NK-92 (cell line): ENCODE data around the gene ORAI2.
"Not testable (repeated sequence)": the region's sequence is repeated elsewhere in the genome, so short reads cannot be mapped to it uniquely, and the experiment has no call there.

ENCODE experiments used
- DNase-seq: peaks from one replicate; lab custom pipeline; 2025; ENCODE audit not compliant: unreplicated experiment; lab: John Stamatoyannopoulos, UW

ORAI2 gene

DNA sequence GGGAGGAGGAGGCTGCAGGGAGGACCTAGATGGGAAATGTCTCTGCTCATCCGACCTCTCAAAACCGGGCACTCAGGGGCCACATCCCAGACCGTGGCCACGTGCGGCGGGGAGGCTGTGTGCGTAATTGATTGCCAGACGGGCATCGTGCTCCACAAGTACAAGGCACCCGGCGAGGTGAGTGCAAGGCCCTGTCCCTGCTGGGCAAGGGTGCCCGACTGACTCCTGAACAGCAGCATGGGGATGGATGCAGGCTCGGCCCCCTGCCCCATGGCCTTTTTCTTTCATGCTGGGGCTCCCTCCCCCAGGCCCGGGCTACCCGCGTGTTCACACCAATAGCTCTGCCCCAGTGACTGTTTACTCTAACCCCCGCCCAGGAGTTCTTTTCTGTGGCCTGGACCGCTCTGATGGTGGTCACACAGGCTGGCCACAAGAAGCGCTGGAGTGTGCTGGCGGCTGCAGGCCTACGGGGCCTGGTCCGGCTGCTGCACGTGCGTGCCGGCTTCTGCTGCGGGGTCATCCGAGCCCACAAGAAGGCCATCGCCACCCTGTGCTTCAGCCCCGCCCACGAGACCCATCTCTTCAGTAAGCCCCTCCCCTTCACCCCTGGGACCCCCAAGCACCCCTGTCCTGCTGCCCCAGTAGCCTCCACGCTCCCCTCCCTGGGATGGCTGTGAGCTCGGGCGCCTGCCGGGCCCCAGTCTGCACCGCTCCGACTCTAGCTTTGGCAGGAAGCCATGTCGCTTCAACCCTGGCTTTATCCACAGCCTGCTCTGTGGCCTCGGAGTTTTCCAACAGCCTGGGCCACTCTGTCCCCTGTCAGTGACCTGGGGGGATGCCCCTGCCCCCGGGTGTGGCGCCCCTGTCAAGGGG is 35.3 kb downstream of the ORAI2 start:
- DNase-seq, result no peak

DNA sequence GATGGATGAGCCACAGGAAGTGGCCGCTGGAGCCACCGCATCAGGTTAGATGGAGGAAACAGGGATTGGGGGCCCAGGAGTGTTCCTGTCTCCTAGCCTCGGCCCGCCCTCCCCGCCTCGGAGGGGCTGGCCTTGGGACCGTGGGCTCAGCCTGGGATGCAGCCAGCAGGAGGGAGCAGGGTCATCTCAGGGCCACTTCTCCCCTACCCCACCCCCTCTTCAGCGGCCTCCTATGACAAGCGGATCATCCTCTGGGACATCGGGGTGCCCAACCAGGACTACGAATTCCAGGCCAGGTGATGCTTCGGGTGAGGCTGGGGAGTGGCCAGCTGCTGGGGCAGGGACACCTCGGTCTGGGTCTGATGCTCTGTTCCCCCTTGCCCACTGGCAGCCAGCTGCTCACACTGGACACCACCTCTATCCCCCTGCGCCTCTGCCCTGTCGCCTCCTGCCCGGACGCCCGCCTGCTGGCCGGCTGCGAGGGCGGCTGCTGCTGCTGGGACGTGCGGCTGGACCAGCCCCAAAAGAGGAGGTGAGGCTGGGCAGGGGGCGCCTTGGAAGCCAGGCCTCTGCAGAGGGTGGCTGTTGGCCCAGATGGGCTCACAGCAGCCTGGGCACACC is 36.1 kb downstream of the ORAI2 start:
- no peak for DNase-seq

DNA sequence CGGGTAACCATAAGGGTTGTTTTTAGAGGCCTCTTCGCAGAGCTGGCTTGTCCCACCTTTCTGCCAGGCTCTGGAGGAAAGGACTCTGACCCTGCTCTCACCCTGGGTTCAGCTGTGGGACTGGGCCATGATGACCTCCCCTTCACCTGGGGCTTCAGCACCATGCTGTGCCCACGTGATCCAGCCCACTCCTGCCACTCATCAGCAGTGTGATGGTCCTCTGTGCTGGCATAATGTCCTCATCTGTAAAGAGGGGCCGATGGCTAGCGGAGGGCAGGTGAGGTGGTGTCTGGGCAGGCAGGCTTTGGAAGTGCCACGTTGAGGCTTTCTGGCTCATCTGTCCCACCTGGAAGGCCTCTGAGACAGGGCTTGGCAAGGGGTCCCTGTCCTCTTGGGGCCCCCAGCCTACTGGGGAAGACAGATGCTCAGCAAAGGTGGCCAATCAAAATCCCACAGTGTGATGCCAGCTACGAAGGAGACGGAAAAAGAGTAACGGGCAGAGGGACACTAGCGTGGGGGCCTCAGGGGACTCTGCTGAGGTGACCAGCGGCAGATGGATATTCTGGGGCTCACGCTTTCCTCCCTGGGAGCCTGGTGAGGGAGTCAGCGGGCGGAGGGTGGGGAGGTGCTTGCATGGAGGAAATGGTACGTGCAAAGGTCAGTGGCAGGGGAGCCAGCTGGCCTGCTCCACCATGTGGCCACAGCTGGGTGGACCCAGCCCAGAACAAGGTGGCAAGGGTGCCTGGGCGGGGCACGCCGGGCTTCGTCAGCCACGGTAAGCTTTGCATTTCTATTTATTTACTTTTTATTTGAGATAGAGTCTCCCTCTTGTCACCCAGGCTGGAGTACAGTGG is 36.8 kb downstream of the ORAI2 start:
- DNase-seq, result no peak

DNA sequence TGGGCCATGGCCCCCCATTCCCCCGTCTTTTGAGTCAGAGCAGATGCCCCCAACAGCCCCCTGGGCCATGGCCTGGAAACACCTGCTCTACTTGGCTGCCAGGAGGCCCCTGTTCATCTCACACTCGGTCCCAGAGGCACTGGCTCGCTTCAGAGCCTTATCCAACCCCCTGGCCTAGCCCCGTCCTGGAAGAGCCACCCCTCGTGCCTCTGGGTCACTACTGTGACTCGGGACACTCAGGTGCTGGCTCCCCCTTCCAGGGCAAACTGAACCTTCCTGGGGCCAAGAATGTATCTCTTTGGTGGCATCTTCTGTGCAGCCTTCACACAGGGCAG is 38.4 kb downstream of the ORAI2 start:
- no peak for DNase-seq

DNA sequence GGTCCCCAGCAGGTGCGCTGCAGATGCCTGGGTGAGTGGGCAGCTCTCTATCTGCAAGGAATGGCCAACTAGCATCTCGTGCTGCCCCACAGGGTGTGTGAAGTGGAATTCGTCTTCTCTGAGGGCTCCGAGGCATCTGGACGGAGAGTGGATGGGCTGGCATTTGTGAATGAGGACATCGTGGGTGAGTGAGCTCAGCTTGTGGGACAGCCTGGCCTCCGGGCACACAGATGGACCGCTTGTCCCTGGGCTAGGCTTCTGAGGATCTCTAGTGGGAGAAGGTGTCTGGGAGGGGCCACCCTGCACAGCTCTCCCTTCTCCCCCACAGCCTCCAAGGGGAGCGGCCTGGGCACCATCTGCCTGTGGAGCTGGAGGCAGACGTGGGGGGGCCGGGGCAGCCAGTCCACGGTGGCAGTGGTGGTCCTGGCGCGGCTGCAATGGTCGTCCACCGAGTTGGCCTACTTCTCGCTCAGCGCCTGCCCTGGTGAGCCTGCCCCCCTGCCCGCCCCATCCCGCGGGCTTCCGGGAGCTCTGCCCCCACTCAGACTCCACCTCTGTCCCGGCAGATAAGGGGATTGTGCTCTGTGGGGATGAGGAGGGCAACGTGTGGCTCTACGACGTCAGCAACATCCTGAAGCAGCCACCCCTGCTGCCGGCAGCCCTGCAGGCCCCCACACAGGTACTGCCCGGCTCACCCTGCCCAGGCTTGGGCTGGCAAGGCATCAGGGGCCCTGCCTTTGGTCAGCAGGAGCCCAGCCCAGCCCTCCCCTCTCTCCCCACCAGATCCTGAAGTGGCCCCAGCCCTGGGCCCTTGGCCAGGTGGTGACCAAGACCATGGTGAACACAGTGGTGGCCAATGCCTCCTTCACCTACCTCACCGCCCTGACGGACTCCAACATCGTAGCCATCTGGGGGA is 39.0 kb downstream of the ORAI2 start:
- DNase-seq, result no peak

DNA sequence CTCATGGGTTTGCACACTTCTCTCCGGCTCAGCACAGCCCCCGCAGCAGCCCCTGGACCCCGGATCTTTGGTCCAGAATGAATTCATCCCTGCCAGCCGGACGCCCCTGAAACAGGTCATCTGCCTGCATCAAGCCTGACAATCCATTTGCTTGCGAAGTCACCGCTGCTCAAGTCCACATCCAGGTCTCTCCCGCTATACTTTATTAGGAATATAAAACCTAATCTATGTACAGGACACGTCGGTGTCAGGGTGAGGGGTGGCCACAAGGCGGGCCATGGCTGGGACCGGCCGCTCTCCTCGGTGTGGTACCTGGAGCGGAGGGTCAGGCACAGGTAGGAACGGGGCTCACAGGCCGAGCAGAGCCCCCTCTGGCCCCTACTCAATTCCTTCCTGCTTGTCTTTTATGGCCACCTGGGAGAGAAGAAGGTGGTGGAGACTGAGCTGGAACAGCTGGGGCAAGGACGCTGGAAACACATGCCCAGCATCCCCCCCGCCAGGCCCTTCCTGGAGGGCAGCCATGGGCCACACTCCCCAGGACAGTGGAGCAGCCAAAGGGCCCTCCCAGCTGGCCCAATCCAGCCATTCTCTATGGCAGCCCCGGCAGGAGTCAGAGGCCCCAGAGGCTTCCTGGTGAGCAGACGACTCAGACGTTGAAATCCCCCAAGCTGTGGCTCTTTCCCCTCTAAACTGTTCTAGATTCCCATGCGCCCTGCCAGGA is 40.1 kb downstream of the ORAI2 start:
- DNase-seq, result no peak

DNA sequence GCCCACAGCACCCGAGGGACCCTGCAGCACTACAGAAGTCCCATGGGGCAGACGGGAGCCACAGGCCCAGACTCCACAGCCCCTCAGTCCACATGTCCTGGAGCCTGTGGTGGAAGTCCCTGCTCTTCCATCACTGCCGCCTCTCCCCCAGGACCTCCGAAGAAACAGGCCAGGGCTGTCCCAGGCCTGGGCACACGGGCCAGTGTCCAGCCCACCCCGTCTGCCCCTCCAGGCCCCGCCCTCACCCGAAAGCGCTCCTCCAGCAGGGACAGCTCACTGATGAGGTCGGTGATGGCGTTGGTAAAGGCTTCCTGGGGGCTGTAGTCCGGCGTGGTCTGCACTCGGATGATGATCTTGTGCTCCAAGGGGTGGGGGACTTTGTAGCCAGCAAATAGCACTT is 40.7 kb downstream of the ORAI2 start:
- not testable (repeated sequence) for DNase-seq

DNA sequence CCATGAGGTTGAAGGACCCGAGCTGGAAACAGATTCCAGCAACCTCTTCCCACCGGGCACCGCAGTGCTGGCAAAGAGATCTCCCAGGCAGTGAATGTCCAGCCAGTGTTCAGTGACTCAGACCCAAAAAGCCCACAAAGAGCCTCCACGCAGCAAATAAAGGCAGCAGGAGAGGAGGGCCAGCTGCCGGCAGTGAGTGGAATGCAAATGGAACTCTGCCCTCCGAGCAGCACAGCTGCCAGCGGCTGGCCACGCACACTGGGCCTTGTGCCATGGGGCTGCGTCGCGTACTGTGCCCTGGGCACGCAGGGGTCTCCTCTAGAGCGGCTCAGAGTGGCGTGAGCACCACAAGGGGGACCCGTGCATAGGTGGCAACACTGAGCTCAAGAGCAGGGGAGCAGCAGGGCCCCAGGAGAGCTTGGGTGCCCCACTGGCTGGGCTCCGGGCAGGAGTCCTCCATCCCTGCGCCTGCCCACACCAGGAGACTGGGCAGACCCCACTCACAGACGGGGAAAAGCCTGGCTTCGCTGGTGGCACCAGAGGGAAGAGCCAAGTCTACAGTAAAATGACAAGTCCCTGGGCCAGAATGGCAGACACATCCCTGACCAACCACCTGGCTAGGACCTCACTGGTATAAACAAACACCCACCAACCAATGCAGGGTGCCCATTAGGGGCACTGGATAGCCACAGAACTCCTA is 41.5 kb downstream of the ORAI2 start:
- DNase-seq, result not testable (repeated sequence)

DNA sequence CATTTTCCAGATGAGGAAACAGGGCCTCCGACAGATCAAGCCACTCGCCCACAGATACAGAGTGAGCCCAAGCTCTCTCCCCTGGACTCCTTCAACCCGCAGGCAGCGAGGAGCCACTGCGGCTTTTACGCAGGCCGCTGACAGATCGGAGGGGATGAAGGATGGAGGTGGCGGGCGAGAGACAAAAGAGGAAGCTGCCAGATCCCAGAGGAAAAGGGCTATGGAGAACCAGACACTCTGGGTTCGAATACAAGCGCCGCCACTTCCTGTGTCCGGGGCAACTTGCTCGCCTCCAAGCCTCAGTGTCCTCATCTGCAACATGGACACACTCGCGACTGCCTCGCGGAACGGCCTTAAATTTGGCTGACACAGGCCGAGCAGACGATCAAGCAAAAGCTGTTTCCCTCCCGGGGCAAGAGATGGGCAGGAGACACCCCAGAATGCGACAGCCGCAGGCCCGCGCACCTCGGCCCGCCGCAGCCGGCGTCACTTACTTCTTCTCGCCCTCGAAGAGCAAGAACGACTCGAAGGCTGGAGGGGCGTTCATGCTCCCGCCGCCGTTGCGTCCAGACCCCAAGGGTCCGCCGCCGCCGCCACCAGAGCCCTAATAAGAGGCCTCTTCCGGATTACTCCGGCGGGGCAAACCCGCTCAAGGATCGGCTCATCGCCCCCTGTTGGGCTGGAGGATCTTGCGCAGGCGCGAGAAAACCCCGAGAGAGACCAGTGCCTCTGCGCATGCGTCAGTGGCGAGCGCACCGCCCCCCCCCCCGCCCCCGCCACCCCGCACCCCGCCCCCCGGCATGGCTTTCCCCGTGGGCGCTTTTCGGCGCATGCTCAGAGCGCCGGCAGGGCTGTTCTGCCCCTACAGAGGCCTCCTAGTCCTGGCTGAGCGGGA is 45.2 kb downstream of the ORAI2 start, which contains the start of gene POLR2J:
Gene POLR2J, minus strand, starts transcription at position 609 of the 895 bp plus-strand sequence. Its CDS starts 62 bp downstream, at position 547.
- not testable (repeated sequence) for DNase-seq

DNA sequence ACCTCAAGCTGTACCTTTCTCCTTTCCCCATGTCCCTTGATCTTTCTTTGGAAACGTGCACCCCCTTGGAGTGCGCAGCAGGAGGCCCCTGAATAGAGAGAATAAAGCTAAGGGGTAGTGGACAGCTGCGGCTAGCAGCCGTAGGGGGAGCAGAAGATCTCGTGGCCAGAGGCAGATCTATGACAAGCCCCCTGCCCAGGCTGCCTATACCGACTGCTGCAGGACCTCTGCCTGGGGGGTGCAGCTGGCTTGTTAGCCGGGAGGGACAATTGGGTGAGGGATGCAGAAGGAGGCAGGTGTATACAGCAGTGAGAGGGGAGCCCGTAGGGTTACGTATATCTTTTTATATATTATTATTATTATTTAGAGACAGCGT is 45.8 kb downstream of the ORAI2 start:
- DNase-seq, result not testable (repeated sequence)

DNA sequence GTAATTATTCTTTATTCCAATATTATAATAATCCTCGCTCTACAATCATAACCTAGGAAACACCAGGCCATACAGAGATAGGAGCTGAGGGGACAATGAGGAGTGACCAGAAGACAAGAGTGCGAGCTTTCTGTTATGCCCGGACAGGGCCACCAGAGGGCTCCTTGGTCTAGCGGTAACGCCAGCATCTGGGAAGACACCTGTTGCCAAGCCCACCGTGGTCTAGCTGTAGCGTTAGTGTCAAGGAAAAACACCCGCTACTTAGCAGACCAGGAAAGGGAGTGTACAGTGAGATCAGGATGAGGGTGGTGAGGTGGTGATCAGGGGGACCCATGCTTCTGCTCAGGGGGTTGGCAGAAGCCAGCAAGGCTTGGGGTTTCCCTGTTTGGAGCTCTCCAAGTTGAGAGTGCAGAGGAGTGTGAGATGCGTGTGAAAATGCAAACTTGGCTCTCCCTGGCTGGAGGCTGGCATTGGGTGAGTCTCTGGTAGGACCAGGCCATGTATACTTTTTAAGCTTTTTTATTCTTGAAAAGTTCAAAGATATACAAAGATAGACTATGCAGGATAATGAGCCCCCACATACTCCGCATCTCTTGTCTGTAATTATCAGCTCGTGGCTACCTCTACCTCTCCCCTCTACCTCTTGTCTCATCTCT is 46.7 kb downstream of the ORAI2 start:
- not testable (repeated sequence) for DNase-seq

DNA sequence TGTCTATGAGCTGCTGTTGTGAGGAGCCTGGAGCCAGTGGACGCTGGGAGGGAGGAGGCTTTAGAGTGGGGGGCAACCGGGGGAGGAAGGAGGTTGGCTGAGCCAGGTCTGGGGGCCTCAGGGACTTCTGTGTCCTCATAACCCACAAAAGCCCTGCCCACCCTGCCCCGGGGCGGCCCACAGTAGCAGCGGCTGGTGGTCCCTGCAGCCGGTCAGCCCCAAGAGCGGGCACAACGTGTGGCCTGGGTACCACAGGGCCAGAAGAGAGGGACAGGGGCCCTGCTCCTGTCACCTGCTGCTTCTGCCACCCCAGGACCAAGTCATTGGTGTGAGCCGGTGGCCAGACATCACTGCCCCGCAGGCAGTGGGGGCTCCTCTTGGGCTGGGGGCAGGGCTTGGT is 48.6 kb downstream of the ORAI2 start:
- not testable (repeated sequence) for DNase-seq

DNA sequence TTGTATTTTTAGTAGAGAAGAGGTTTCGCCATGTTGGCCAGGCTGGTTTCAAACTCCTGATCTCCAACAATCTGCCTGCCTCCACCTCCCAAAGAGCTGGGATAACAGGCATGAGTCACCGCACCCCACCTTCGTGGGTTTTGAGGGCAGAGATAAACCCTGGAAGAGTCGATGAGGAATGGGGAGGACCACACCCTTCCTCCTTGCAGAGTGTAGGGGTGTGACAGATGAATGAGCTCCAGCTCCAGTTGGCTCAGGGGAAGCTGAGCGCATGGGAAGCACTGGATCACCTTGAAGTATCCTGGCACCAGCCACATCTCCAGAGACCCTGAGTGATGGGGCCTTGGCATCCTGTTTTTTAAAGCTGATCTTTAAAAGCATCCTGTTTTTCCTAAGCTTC is 50.9 kb downstream of the ORAI2 start:
- DNase-seq, result not testable (repeated sequence)

DNA sequence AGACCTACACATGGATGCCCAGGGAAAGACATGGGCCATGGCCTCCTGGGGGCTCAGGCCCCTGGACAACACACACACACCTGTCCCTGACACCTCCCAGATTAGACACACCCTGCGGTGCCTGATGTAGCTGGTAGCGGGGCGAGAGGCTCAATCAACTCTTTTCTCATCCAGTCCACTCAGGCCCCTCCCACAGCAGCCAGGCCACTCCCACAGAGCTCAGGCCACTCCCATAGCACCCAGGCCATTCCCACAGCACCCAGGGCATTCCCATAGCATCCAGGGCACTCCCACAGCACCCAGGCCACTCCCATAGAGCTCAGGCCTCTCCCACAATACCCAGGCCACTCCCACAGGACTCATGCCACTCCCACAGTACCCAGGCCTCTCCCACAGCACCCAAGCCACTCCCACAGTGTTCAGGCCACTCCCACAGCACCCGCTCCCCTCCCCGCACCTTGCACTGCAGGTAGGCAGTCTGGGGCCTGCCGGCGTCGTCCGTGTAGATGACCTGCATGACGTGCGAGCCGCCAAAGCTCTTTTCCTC is 57.2 kb downstream of the ORAI2 start:
- not testable (repeated sequence) for DNase-seq

DNA sequence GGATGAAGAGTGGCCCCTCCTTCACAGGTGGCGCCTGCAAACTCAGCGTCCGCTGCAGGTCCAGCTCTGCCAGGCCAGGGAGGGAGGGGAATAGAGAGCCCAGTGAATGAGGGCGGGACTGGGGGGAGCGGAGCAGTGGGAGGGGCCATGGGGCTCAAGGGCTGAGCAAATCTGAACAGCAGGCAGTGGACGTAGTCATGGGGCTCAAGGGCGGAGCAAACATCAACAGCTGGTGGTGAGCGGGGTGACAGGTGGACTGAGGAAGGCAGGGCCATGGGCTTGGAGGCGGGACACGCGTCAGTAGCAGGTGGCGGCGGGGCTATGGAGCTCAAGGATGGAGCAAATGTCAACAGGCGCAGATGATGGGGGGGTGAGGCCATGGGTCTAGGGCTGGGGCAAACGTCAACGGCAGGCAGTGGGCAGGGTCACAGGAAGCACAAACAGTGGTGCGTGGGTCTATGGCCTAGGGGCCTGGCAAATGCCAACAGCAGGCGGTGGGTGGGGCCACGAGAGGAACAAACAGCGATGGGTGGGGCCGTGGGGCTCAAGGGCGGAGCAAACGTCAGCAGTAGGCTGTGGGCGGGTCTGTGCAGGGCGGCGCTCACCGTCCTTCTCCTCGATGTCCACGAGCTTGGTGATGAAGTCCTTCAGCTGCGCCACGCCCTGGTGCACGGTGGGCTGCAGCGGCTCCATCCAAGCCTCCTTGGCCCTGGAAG is 60.0 kb downstream of the ORAI2 start:
- DNase-seq, result not testable (repeated sequence)

DNA sequence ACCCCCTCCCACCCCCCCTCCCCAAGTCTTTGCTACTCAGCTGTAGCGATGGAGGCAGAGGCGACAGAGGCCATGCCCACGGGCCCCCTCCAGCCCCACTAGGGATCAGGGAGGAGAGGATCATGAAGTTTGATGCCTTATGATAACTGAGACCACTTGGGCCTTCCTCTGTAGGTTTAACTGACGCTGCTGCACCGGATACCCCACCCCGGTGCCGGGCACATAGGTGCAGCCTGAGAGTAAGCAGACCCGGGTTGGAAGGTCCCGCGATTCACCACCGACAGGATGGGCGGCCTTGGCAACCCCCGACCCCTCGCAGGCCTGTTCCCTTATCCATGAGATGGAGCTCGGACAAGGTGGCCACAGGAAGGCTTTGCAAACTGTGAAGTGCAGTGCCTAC is 60.7 kb downstream of the ORAI2 start:
- not testable (repeated sequence) for DNase-seq
